T-helper 1 cell (primary cell): ENCODE results near the gene UVRAG.
A peak's percentile ranks its signal among the peaks of the same experiment; 100 is the strongest.

Source experiments
- DNase-seq, 5 donors: peaks; one replicate each; pipeline ENCODE4 v3.0.0-alpha.2; 2012 to 2020

Gene UVRAG

GRCh38 chr11:76131142-76131541 is 316.1 kb downstream of the UVRAG start:
- DNase-seq, result no peak

GRCh38 chr11:76131671-76132631 is 316.9 kb downstream of the UVRAG start:
- no peak for DNase-seq

GRCh38 chr11:76134239-76134638 is 319.2 kb downstream of the UVRAG start:
- DNase-seq, result no peak

- DNase-seq, result no peak
Measured at GRCh38 chr11:76135491-76135890, 320.5 kb downstream of the UVRAG start.

- no peak for DNase-seq
Measured at GRCh38 chr11:76139314-76139713, 324.3 kb downstream of the UVRAG start.

- no peak for DNase-seq
Measured at GRCh38 chr11:76140912-76141574, 326.0 kb downstream of the UVRAG start.

GRCh38 chr11:76141901-76142588 is 327.0 kb downstream of the UVRAG start:
- DNase-seq, result no peak

GRCh38 chr11:76143274-76143673 is 328.3 kb downstream of the UVRAG start:
- DNase-seq, result no peak

- no peak for DNase-seq
Measured at GRCh38 chr11:76147106-76147740, 332.2 kb downstream of the UVRAG start.

GRCh38 chr11:76148231-76148630 is 333.2 kb downstream of the UVRAG start:
- no peak for DNase-seq

GRCh38 chr11:76148941-76149613 is 334.1 kb downstream of the UVRAG start:
- DNase-seq, result no peak

GRCh38 chr11:76149713-76150112 is 334.7 kb downstream of the UVRAG start:
- no peak for DNase-seq

- no peak for DNase-seq
Measured at GRCh38 chr11:76150141-76150540, 335.1 kb downstream of the UVRAG start.

- DNase-seq, result no peak
Measured at GRCh38 chr11:76151556-76152085, 336.6 kb downstream of the UVRAG start.

- DNase-seq, result peak; percentile 48 to 77 (median 62)
Measured at GRCh38 chr11:76152086-76152681, 337.2 kb downstream of the UVRAG start.

GRCh38 chr11:76152741-76153570 is 337.9 kb downstream of the UVRAG start:
- DNase-seq, result peak in 1 of 5 donors; percentile 9

- no peak for DNase-seq
Measured at GRCh38 chr11:76153571-76153923, 338.5 kb downstream of the UVRAG start.

- DNase-seq, result no peak
Measured at GRCh38 chr11:76155500-76156227, 340.7 kb downstream of the UVRAG start.

- no peak for DNase-seq
Measured at GRCh38 chr11:76156971-76157427, 342.0 kb downstream of the UVRAG start.

- no peak for DNase-seq
Measured at GRCh38 chr11:76157891-76158290, 342.9 kb downstream of the UVRAG start.
